AG04449 (cell line): ENCODE measurements around the gene WNK2.

ENCODE experiments used
- CTCF ChIA-PET: fragments of 350-600 bp; formaldehyde crosslinking; extraction: SDS; loops from one replicate; lab custom pipeline; 2021; ENCODE audit warnings: antibody characterized with exemption; lab: Yijun Ruan, JAX
- POLR2A ChIA-PET: fragments of 400-600, 350-600 bp; formaldehyde crosslinking; extraction: SDS; loops from one replicate; lab custom pipeline; 2020; ENCODE audit warnings: antibody characterized with exemption, inconsistent platforms; lab: Yijun Ruan, JAX
- DNase-seq: peaks from one replicate; pipeline ENCODE4 v3.0.0-alpha.2; 2010; ENCODE audit warnings: low read depth, low spot score
- H3K4me3 ChIP-seq: 2 replicates; pipeline ENCODE4 v1.5.1; 2011; ENCODE audit warnings: low read depth, mild to moderate bottlenecking, control low read depth, low read length
- TF ChIP-seq, protein P1 (sequence below): IDR thresholded peaks from one replicate; pipeline ENCODE4 v1.5.1; 2011; ENCODE audit warnings: mild to moderate bottlenecking, moderate library complexity, low read length, control low read depth, inconsistent platforms; ENCODE audit not compliant: insufficient read depth; ENCODE audit errors: missing control alignments

WNK2 gene

DNA sequence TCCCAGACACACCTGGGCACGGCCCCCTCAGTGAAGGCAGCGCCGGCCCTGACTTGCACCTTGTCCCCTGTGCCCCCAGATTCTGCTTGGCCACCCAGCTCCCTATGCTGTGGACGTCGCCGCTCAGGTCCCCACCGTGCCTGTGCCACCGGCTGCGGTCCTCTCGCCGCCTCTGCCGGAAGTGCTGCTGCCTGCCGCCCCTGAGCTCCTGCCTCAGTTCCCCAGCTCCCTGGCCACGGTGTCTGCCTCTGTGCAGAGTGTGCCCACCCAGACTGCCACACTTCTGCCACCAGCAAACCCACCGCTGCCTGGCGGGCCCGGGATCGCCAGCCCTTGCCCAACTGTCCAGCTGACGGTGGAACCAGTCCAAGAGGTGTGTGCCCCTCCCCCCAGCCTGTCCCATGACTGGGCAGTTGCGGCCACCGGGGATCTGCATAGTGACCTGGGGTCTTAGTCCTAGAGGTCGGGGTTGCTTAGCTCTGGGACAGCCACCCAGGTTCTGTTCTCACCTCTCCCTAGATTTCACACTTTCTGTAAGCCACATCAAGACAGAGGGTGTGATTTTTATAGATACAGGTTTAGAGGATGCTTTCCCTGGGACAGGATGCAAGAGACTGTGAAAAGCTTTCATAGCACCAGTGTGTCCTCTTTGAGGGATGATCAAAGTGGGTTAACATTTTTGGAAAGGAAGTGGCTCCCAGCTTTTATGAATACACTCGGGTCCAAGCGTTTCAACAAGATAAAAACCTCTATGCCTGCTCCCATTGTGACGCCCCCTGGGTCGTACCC, 78.0 kb downstream of the WNK2 start:
- TF ChIP-seq, protein P1, sequence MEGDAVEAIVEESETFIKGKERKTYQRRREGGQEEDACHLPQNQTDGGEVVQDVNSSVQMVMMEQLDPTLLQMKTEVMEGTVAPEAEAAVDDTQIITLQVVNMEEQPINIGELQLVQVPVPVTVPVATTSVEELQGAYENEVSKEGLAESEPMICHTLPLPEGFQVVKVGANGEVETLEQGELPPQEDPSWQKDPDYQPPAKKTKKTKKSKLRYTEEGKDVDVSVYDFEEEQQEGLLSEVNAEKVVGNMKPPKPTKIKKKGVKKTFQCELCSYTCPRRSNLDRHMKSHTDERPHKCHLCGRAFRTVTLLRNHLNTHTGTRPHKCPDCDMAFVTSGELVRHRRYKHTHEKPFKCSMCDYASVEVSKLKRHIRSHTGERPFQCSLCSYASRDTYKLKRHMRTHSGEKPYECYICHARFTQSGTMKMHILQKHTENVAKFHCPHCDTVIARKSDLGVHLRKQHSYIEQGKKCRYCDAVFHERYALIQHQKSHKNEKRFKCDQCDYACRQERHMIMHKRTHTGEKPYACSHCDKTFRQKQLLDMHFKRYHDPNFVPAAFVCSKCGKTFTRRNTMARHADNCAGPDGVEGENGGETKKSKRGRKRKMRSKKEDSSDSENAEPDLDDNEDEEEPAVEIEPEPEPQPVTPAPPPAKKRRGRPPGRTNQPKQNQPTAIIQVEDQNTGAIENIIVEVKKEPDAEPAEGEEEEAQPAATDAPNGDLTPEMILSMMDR: no peak
- CTCF ChIA-PET: no interaction called here
- DNase-seq: no peak
- POLR2A ChIA-PET: no interaction called here
- no peak overlapping the region for H3K4me3 ChIP-seq

DNA sequence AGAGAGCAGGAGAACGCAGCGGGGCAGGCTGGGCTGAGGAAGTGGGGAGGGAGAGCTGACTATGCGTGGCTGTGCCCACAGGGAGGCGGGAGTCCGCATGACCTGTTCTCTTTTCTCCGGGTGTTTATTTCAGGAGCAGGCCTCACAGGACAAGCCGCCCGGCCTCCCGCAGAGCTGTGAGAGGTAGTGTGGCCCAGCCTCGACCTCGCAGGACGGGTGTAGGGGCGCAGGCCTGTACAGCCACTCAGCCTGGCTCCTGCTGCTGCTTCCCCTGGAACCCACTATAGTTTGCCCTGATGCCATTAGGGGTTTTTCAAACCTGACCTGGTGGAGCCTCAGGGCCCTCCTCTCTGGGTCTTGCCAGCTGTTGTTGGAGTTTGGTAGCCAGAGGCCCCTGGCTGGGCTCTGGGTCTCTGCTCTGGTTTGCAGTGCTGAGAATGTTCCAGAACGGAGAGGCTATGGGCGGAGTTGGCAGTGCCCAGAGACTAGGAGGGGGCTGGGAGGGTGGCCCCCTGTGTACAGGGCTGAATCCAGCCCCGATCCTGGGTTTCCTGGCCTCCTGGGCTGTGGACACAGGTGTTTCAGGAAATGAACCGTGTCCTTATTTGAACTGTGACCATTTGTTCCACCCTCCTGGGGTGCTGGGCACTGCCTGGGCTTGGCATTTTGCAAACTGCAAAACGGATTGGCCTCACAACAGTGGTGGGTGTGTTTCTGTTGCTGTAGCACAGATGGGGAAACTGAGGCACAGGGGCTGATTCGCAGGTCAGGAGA, 78.8 kb downstream of the WNK2 start:
- TF ChIP-seq, protein P1: no peak
- POLR2A ChIA-PET: no interaction called here
- DNase-seq: no peak
- H3K4me3 ChIP-seq: no peak overlapping the region
- CTCF ChIA-PET: no interaction called here

DNA sequence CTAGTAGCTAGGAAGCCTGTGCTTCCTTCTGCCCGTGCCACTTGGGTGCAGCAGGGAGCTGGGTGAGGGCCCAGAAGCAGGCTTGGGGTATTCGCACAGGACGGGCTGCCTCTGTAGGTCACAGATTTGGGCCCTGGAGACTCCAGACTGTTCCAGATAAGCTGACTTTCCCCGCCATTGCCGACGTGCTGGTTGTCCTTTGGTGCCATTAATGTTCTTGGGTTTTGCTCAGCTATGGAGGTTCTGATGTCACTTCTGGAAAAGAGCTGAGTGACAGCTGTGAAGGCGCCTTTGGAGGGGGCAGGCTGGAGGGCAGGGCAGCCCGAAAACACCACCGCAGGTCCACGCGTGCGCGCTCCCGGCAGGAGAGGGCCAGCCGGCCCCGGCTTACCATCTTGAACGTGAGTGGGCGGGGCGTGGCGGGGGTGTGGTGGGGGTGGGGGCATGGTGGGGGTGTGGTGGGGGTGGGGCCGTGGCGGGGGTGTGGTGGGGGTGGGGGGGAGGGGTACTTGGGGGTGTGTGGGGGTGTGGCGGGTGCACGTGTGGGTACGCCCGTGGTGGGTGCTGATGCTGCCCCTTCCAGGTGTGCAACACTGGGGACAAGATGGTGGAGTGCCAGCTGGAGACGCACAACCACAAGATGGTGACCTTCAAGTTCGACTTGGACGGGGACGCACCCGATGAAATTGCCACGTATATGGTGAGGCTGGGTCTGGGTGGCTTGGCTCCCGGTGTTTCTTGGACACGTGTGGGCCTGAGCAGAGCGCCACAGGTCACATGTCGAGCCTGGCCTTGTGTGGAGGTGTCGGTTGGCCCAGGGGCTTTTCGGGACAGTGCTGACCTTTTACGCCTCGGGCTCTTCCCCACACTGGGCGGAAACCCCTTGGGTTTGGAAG, 79.6 kb downstream of the WNK2 start:
- TF ChIP-seq, protein P1: no peak
- CTCF ChIA-PET: no interaction called here
- H3K4me3 ChIP-seq: no peak overlapping the region
- no peak for DNase-seq
- POLR2A ChIA-PET: no interaction called here

DNA sequence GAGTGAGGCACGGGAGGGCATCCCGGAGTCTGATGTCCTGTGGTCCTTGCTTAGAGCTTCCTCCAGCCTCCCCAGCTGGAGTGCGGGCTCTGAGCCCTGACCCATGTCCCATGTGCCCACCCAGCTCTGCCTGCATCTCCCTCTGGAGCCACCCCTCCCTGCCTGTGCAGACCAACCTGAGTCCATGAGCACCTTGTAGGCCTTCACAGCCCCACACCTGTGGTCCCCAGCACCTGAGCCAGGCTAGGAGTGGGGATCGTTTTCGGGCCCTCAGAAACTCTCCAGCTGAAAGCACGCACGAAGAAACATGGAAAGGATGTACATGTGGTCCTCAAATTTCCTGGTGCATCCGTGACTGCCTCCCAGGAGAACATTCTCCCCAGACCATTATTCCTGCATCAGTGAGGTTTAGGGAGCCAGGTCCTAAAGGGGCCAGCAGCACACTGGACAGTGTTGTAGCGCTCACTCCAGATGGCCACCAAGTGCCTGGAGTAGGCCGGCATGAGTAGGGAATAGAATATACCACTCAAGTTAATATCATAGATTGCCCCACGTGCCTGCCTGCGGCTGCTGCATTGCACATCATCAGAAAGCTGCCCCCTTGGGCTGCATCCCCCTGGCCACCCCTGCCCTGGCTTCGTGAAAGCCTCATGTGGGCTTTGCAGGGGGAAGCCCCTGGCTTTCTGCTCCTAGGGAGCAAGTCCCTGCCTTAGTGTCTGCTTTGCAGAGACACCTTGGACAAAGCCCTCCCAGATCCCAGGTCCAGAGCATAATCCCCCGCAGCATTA, 80.6 kb downstream of the WNK2 start:
- no peak overlapping the region for H3K4me3 ChIP-seq
- ChIA-PET POLR2A (no interaction called here), CTCF (no interaction called here)
- DNase-seq: no peak
- TF ChIP-seq, protein P1: no peak

DNA sequence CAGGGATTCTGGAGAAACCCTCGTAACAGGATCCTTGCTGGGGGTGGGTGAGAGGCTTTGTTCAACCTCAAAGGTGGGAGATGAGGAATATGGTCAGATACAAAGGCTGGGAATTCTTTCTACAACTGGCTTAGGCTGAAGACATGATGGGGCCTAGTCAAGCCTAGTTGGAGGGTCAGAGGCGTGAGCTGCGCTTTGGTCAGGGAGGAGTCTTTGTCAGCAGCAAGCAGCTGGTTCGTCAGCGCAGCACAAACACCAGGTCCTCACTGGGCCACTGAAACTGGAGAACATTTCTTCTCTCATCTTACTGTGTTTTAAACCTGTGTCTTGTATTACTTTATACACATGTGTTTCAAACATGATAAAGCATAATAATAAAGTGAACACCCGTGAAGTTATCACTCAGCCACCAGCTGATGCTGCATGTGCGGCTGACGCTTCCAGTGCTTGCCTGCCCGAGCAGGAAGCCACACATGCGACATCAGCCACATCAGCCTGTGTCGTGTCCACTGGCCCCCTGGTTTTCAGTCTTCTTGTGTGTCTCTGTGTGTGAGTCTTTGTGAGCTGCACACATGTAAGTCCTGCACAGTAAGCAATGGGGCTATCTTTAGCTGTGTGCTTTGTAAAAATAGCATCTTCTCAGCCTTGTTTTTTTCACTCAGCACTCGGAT, 81.5 kb downstream of the WNK2 start:
- CTCF ChIA-PET: no interaction called here
- POLR2A ChIA-PET: no interaction called here
- TF ChIP-seq, protein P1: no peak
- no peak for DNase-seq
- H3K4me3 ChIP-seq: no peak overlapping the region
